Fibroblast of mammary gland (primary cell): Measurements from ENCODE around the gene KRTAP10-1.

Experiments used
- DNase-seq: peaks from one replicate; pipeline ENCODE4 v3.0.0-alpha.2; 2010; ENCODE audit warnings: low read depth
- H3K4me3 ChIP-seq: 2 replicates; pipeline ENCODE4 v1.5.1; 2011; ENCODE audit warnings: low read depth, mild to moderate bottlenecking, low read length, moderate library complexity; ENCODE audit not compliant: control insufficient read depth
- TF ChIP-seq, protein P1 (sequence below): conservative IDR thresholded peaks from 2 replicates; pipeline ENCODE4 v1.5.1; 2011; ENCODE audit warnings: low read depth, low read length, inconsistent platforms; ENCODE audit not compliant: control insufficient read depth, insufficient read depth

KRTAP10-1 gene

DNA sequence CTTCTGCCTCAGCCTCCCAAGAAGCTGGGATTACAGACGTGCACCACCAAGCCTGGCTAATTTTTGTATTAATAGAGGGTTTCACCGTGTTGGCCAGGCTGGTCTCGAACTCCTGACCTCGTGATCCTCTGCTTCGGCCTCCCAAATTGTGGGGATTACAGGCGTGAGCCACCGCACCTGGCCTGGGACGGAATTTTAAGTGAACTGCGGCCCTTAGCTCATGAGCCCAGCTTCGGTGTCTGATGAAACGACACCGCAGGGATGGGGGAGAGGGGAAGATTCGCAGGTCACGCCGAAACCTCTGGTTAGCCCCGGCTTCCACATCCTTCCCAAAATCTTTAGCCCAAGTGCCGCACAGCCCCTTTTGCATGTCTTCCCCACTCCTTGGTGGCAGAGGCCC lies 45.6 kb downstream of the KRTAP10-1 start:
- no peak overlapping the region for H3K4me3 ChIP-seq
- TF ChIP-seq, protein P1, sequence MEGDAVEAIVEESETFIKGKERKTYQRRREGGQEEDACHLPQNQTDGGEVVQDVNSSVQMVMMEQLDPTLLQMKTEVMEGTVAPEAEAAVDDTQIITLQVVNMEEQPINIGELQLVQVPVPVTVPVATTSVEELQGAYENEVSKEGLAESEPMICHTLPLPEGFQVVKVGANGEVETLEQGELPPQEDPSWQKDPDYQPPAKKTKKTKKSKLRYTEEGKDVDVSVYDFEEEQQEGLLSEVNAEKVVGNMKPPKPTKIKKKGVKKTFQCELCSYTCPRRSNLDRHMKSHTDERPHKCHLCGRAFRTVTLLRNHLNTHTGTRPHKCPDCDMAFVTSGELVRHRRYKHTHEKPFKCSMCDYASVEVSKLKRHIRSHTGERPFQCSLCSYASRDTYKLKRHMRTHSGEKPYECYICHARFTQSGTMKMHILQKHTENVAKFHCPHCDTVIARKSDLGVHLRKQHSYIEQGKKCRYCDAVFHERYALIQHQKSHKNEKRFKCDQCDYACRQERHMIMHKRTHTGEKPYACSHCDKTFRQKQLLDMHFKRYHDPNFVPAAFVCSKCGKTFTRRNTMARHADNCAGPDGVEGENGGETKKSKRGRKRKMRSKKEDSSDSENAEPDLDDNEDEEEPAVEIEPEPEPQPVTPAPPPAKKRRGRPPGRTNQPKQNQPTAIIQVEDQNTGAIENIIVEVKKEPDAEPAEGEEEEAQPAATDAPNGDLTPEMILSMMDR: no peak
- DNase-seq: no peak

DNA sequence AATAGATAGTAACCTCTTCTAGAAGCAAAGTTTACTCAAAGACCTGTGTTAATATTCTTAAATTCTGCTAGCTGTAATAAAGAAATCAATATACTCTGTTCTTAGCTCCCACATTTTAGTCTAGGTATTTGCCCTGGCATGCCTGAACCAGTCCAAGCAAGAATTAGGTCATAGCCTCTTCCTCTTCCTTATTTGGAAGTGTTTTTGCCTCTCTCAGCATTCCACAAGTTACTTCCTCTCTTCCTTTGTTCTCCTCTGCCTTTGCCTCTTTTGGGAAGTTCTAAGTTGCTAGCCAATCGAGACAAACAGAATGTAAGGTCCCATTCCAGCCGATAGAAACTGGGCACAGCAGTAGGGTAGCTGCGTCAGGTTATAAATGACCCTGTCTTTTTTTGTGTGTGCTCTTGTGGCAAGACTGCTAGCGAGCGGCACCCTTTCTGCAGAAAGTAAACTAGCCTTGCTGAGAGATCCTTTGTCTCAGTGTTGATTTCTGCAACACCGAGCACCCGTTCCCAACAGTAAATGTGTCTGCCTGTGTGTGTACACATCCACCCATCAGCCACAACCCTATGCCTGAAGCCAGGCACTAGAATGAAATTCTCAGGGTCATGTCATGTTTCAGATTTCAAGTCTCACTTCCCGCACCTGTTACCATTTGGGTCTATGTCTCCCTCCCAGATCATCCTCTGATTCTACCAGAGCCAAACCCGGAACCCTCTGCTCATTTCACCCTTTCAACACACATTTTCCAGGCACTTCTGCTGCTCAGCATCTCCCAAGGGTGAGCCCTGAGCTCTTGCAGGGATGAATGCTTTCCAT lies 47.2 kb downstream of the KRTAP10-1 start:
- no peak for DNase-seq
- TF ChIP-seq, protein P1: no peak
- H3K4me3 ChIP-seq: no peak overlapping the region

DNA sequence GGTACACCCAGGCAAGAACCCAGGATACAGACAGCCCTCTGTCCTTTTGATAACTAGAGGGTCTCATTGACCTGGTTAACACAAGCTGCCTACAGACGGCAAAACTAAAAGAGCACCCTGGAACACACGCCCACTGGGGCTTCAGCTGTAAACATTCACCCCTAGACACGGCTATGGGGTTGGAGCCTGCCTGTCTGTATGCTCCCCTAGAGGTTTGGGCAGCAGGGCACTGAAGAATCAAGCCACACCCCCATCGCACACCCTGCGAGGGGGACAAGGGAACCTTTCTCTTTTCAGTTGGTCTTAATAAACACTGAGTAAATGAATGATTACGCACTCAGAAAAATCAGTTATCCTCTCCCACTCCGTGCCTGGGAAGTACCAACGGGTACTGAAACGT lies 49.2 kb downstream of the KRTAP10-1 start:
- no peak overlapping the region for H3K4me3 ChIP-seq
- no peak for DNase-seq
- TF ChIP-seq, protein P1: no peak

DNA sequence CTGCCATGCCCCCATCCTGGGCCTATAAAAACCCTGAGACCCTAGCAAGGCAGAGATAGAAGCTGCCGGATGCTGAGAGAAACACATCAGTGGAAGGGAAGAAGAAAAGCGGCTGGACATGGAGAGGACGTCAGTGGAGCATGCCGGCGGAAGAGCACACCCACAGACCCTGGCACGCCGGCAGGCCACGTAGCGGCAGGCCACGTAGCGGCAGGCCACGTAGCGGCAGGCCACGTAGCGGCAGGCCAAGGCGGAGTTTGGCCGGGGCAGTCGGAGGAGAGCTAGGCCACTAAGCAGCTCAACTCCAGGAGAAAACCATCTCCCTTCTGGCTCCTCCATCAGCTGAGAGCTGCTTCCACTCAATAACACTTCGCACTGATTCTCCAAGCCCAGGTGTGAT lies 49.6 kb downstream of the KRTAP10-1 start:
- H3K4me3 ChIP-seq: no peak overlapping the region
- DNase-seq: no peak
- TF ChIP-seq, protein P1: no peak

DNA sequence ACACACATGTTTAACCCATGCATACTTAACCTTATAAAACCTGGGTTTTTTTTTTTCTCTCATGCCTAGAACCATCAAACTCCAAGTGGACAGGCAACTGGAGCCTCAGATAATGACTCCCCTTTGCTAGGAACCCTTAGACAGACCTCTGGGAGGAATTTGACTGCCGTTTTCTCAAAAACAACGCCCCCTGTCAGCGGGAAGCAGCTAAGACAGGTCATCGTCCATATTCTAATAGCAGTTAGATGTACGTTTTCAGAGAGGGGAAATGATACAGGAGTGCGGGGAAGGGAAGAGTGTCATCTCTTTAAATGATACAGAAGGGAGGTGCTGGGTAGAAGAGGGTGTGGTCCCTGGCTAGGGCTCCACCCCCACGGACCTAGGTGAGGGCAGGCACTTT lies 50.0 kb downstream of the KRTAP10-1 start:
- DNase-seq: no peak
- TF ChIP-seq, protein P1: peak; percentile 18
- no peak overlapping the region for H3K4me3 ChIP-seq
